ENCODE data around the gene NDUFA13.

NDUFA13 gene

GRCh38 chr19:19549804-19550464, 33.9 kb downstream of the NDUFA13 start:
- no peak for DNase-seq

DNA sequence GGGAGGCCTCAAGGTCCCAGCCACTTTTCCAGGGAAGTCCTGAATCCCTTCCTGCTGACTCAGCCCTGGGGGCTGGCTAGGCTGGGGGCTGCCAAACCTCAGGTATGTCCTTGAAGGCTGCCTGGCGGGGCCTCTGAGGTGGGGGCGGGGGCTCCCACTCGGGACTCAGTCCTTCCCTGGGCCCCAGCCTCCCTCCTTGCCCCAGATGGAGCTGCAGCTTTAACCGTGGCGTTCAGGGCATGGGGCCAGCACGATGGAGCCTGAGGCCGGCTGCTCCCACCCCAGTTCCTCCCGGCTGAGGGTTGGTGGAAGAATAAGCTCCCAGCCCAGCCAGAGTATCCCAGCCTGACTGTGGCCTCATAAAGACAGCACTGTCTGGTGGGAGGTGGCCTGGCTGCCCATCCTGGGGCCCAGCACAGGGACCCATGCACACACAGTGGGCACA, 34.5 kb downstream of the NDUFA13 start:
- no peak for DNase-seq

DNA sequence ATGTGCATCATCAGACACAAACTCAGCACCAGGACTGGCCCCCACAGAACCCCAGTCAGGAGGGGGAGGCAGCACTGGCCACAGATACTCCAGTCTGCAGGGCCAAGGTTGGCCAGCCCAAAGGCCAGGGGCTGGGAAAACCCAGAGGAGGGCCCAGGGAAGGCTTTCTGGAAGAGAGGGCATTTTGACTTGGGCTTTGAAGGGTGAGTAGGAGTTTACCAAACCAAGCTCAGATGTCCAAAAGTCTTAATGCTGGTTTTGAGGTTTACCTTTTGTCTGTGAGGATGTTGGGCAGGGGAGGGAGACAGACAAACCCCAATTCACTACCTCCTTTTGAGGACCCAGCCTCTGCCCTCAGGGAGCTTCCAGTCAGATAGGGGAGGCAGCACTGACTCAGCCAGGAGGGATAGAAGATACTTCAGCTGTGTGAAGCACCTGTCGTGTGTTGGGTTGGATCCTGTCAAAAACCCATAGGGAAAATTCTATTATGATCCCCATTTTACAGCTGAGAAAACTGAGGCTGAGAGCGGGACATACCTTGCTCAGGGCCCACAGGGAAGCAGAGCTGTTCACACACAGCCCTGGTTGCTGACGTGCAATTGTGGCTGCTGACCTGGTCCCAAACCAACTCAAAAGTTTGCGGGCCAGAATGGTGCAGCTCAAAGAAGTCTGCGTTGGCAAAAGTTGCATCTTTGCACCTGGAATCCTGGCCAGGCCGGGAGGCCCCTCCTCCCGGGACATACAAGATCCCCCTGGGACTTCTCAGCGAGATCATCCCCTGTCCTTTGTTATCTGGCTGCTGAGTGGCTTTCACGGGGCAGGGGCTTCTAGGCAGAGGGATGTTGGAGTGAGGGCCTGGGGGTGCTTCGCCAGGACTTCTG, 35.2 kb downstream of the NDUFA13 start:
- no peak for DNase-seq

GRCh38 chr19:19551853-19552192, 35.8 kb downstream of the NDUFA13 start:
- no peak for DNase-seq

GRCh38 chr19:19552798-19553197, 36.8 kb downstream of the NDUFA13 start:
- peak; percentile 7 for DNase-seq

GRCh38 chr19:19553670-19554069, 37.6 kb downstream of the NDUFA13 start:
- DNase-seq, result no peak

GRCh38 chr19:19554074-19555023, 38.3 kb downstream of the NDUFA13 start:
- DNase-seq, result no peak

- no peak for DNase-seq
These were observed 42.0 kb downstream of the NDUFA13 start for GRCh38 chr19:19558055-19558454.

DNA sequence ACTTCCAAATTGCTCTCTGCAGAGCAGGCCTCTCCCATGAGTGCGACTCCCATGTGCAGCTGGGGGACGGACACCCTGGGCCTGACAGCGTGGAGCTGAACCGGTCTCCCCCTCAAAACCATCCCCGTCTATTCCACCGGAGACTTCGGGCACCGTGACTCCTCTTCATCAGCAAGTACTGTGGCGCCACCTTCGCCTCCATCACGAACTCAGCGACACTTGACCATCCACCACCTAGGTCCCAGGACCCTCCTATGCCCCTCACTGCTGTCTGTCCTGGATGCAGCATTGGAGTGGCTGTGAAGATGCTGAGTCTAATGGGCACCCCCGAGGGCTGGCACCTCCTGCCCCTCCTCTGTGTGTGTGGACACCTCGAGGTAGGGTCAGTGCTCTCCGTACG, 42.6 kb downstream of the NDUFA13 start:
- no peak for DNase-seq

- DNase-seq, result no peak
These were observed 43.9 kb downstream of the NDUFA13 start for GRCh38 chr19:19559931-19560330.

GRCh38 chr19:19561946-19562664, 46.1 kb downstream of the NDUFA13 start:
- no peak for DNase-seq

DNA sequence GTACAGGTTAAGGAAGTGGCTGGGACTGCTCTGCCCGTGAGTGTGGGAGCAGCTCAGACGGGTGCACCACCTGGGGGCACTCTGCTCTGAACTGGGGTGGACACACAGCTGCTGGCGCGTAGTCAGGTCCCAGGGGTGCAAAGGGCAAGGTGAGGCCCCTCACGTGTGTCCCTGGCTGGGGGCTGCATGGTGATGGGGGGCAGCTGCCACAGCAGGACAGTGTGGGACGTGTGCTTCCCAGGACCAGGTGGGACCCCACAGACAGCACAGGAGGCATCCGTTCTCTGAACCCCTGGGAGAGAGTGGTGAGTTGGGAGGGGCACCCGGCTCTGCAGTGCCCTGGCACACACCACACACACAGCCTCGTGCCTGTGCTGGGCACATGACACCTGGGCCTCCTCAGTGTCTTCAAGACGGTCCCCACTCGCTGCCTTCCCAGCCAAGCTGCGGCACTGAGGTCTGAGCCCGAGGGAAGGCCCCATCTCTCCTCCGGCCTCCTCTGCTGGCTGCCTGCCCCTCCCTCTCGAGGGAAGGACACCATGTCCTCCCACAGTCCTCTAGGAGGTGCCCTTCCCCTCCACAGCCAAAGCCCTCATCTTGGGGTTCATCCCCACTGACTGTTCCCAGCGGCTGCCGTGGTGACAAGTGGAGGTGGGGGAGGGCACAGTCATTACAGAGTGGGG, 46.8 kb downstream of the NDUFA13 start:
- DNase-seq, result no peak

DNA sequence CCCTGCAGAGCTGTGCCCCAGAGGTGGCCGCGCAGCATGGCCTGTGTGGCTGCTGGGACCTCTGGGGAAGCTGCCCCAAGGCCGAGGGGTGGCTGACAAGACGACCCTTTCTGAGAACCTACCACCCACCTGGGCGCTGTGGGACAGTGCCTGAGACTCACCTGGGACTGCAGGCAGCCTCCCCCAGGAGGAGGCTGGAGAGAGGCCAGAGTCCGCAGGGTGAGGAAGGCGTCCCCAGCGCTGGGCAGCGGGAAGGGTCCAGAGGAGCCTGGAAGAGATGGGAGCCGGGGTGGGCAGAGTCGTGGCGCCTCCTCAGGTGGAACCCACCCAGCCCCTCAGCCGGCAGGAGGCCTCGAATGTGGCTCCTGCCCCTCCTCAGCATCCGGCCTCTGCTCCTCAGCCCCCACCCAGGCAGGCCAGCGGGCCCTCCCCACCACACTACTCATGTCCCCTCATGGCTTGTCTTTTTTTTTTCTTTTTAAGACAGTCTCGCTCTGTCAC, 47.4 kb downstream of the NDUFA13 start:
- DNase-seq, result no peak

DNA sequence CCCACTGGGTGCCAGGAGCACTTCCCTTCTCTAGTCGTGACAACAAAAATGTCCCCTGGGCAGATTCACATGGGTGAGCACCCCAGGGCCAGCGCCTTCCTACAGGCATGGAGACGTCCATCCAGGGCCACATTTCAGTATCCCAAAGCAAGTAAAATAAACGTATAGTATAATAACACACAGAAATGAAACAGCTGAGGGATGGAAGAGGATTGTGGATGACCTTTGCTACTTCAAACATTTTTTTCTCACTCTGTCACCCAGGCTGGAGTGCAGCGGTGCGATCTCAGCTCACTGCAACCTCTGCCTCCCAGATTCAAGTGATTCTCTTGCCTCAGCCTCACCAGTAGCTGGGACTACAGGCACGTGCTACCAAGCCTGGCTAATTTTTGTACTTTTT, 50.3 kb downstream of the NDUFA13 start:
- peak; percentile 33 for DNase-seq

DNA sequence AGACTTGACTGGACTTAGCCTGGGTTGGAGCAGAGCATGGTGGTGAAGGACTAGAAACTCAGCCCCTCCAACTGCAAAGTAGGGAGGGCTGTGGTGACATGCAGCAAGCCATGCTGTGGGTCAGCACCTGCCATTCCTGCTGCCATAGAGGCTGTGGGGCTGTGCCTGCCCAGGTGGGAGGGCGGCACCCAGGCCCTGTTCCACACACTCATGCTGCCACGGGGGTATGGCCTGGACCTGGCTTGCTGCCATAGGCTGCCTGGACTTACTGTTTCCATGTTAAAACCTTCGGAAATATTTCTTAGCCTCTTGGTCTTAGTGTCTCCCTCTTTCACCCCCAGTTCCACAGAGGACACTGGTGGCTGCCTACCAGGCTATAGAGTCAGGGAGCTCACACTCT, 51.4 kb downstream of the NDUFA13 start:
- no peak for DNase-seq

DNA sequence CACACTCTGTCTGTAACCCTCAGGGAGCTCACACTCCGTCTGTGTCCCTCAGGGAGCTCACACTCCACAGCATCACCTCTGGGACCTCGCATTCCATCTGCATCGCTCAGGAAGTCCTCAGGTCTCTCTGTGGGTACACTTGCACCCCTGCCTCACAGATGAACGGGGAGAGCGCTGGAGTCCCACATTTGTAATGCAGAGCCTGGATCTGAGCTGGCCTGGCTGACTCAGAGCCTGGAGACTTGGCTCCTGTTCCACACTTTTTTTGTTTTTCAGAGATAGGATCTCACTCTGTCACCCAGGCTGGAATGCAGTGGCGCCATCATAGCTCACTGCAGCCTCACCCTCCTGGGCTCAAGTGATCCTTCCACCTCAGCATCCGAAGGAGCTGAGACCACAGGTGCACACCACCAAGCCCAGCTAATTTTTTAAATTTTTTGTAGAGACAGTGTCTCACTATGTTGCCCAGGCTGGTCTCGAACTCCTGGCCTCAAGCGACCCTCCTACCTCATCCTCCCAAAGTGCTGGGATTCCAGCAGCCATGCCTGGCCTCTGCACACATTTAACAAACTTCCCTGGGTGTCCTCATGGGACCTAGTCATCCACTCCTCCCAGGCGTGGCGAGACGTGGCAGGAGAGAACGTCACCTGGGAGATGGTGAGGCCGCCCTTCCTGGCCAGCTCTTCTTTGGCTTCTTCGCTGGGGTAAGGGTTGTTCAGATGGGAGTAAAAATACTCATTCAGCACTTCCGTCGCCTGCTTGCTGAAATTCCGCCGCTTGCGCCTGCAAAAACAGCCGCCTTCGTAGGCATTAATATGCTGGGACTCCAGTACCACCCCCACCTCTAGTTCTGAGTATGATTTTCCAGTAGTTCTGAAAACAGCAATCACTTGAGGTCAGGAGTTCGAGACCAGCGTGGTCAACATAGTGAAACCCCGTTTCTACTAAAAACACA, 53.1 kb downstream of the NDUFA13 start:
- no peak for DNase-seq

DNA sequence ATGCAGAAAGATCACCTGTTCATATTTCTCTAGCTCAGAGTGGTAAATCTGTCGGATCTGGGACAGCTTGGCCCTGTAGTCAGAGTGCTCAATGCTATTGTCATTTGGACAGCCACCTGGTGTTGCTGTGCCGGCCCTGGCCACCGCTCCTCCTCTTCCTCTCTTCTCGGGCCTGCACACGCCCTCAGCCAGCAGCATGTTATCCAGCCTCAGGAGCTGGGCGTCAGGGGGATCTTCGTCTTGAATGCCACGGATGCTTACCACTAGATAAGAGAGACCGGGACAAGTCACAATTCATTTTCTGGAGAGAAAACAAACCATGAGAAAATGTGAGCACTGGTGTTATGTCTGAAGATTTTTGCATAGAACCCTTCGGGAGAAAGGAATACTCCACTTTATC, 54.5 kb downstream of the NDUFA13 start:
- no peak for DNase-seq

DNA sequence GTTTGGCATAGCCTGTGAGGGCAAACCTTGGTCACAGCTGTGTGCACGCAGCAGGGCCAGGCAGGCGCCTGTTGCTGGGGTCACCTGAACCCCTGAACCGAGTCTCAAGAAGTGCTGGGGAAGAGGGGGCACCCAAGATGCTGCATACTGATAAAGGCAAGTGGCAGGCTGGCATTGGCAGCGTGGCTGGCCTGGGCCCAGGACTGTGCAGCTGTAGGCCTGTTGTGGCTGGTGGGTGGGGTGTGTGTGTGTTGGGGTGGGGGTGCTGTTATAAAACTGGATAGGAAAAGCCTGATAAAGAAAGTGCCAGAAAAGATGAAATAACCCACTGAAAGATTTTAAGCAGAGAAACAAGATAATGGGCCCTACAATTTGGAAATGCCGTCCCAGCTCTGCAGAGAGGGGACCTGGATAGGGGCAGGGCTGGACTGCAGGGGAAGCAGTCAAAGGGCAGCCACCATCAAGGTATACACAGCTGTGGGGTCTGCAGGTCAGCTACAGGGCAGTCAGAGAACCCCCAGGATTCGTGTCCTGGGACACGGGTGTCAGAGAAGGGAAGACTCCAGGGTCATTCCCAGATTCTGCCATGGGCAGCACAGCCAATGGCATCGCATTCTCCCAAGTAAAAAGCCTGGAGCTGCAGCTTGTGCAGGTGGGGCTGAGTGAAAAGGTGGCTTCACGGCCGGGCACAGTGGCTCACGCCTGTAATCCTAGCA, 55.2 kb downstream of the NDUFA13 start:
- DNase-seq, result no peak

DNA sequence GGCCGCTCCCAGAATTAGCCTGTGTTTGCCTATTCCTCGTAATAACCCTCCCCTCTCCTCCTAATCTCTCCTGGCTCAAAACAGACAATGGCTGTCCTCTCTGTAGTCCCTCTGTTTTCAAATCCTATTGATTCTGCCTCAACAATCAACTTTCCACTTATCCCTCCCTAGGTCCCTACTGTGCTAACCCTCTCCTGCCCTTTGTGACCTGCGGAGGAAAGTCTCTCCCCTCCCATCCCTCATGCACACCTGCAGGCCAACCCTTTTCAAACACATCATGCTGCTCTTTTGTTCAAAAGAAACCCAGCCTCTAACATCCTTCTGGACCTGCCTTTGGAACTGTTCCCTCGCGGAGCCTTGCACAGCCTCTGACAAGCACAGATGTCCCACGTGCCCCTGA, 59.4 kb downstream of the NDUFA13 start:
- no peak for DNase-seq

Data from kidney glomerular epithelial cell (primary cell).